GM19193 (cell line): ENCODE data around the gene EIPR1.

Source experiments
- POLR2A ChIP-seq: IDR thresholded peaks from 4 replicates; pipeline ENCODE4 v1.6.1; 2011; ENCODE audit not compliant: insufficient read depth, insufficient read length; ENCODE audit errors: extremely low read depth

Gene EIPR1

GRCh38 chr2:3238951-3239841 lies 138.4 kb downstream of the EIPR1 start:
- no peak for TF ChIP-seq POLR2A

- no peak for TF ChIP-seq POLR2A
Observed at GRCh38 chr2:3236300-3237045, 141.1 kb downstream of the EIPR1 start.

GRCh38 chr2:3233877-3234276 lies 143.7 kb downstream of the EIPR1 start:
- no peak for TF ChIP-seq POLR2A

- no peak for TF ChIP-seq POLR2A
Observed at GRCh38 chr2:3229221-3229620, 148.4 kb downstream of the EIPR1 start.

GRCh38 chr2:3224681-3225080 lies 152.9 kb downstream of the EIPR1 start:
- no peak for TF ChIP-seq POLR2A

- peak; percentile 27 for TF ChIP-seq POLR2A
Observed at GRCh38 chr2:3223080-3223923, 154.3 kb downstream of the EIPR1 start.

- no peak for TF ChIP-seq POLR2A
Observed at GRCh38 chr2:3222636-3223035, 155.0 kb downstream of the EIPR1 start.

GRCh38 chr2:3219536-3219935 lies 158.1 kb downstream of the EIPR1 start:
- TF ChIP-seq POLR2A = no peak

GRCh38 chr2:3217646-3218045 lies 160.0 kb downstream of the EIPR1 start:
- no peak for TF ChIP-seq POLR2A

- TF ChIP-seq POLR2A = no peak
Observed at GRCh38 chr2:3216841-3217495, 160.7 kb downstream of the EIPR1 start.

- TF ChIP-seq POLR2A = no peak
Observed at GRCh38 chr2:3214806-3215404, 162.7 kb downstream of the EIPR1 start.

- no peak for TF ChIP-seq POLR2A
Observed at GRCh38 chr2:3214065-3214464, 163.6 kb downstream of the EIPR1 start.

GRCh38 chr2:3212984-3213383 lies 164.6 kb downstream of the EIPR1 start:
- TF ChIP-seq POLR2A = no peak

- no peak for TF ChIP-seq POLR2A
Observed at GRCh38 chr2:3212061-3212362, 165.6 kb downstream of the EIPR1 start.

GRCh38 chr2:3211256-3212060 lies 166.2 kb downstream of the EIPR1 start:
- no peak for TF ChIP-seq POLR2A
